Gastrocnemius medialis (tissue), 4 donors: ENCODE results near the gene TACR1.

ENCODE experiments used
- POLR2A ChIP-seq, 2 donors: fragments of 450-650 bp; IDR thresholded peaks; one replicate each; pipeline ENCODE4 v1.6.1; 2017; ENCODE audit warnings: antibody characterized with exemption in 2 of 2, mild to moderate bottlenecking in 2 of 2, moderate library complexity in 2 of 2
- TF ChIP-seq, protein P1 (sequence below), 5 experiments: fragments of 450-650 bp in 3 of 5; fragments of 200-600 bp in 2 of 5; sonication (generic) in 2 of 5; IDR thresholded peaks in 4 of 5; conservative IDR thresholded peaks in 1 of 5; 1 replicate in 4 of 5; 2 replicates in 1 of 5; pipeline ENCODE4 v1.5.1; 2016 to 2019; ENCODE audit warnings: antibody characterized with exemption in 5 of 5, mild to moderate bottlenecking in 3 of 5, moderate library complexity in 3 of 5

DNA sequence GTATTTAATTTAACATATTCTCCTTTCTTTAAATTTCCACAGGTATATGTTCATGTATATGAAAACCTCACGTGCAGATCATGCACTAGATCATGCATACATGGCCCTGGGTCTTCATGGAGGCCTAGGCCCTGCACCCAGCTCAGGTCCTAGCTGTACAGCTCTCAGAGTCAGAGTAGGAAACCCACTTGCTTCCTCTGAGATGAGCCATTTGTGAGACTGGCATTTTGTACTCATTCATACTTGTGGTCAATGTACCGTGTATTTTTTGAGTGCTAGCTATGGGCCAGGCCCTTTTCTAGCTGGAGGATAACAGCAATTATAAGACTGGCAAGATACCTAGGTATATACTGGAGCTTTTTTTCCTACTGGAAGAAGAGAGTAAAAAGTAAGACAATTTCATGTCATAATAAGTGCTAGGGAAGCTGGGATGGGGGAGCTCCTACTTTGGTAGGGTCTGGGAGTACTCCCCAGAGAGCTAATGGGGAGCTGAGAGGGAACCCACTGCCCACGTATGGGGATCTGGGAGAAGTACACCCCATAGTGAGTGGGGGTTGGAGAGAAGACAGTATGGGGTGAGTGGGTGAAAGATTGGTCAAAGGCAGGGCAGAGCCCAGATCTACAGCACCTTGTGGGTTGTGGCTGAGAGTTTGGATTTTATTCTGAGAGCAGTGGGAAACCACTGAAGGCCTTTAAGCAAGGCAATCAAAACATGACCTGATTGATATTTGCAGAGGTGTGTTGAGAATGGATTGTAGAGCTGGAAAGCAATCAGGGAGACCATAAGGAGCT, 168.9 kb downstream of the TACR1 start:
- TF ChIP-seq, protein P1, sequence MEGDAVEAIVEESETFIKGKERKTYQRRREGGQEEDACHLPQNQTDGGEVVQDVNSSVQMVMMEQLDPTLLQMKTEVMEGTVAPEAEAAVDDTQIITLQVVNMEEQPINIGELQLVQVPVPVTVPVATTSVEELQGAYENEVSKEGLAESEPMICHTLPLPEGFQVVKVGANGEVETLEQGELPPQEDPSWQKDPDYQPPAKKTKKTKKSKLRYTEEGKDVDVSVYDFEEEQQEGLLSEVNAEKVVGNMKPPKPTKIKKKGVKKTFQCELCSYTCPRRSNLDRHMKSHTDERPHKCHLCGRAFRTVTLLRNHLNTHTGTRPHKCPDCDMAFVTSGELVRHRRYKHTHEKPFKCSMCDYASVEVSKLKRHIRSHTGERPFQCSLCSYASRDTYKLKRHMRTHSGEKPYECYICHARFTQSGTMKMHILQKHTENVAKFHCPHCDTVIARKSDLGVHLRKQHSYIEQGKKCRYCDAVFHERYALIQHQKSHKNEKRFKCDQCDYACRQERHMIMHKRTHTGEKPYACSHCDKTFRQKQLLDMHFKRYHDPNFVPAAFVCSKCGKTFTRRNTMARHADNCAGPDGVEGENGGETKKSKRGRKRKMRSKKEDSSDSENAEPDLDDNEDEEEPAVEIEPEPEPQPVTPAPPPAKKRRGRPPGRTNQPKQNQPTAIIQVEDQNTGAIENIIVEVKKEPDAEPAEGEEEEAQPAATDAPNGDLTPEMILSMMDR (IDR thresholded peaks at IDR 0.05 in 4 of 5, conservative IDR thresholded peaks at IDR 0.05 in 1 of 5): no peak
- TF ChIP-seq POLR2A (IDR thresholded peaks at IDR 0.05): no peak
